GM21526 (cell line): ENCODE measurements around the gene MACROD2.

ENCODE experiments used
- ATAC-seq: cut with Tn5 transposase; IDR thresholded peaks from one replicate; pipeline ENCODE4 v1.9.1; 2021; ENCODE audit warnings: moderate library complexity; ENCODE audit not compliant: unreplicated experiment, low FRiP score

Gene MACROD2

DNA sequence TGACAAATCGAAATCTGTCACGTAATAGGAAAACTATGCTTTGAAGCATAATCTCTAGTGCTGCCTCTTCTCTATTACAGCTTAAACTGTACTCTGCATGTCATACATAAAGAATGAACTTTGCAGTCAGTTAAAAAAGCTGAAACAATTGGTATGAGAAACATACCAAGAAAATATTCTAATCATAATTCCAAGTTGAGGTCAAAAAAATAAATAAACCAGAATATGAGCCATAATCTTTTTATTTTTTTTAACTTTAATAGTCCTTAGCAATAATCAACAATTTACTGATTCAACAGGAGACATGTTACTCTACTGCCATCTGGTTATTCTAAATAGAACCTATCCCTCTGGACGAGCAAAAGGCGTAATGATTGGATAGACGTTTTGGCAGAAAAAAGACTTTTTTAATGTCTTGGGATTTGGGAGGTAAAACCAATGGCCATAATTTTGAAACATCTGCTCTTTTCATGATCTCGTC lies 566.5 kb downstream of the MACROD2 start:
- no peak for ATAC-seq

DNA sequence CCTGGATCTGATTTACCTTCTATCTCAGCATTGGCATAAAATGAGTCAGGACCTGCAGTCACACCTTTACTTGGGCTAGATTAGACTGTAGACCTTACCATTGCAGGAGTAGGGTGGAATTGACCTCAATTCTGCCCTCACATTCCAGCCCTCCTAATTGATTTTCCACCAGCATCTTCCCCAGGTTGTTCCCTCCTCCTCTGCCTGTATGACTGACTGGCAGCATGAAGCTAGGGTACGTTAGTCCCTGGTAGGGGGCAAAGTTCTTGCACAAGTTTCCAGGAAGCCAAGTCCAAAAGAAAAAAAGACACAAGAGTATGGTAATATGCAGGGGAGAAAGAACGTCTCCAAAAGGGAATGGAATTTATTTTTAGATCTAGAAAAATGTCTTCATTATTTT lies 567.7 kb downstream of the MACROD2 start:
- ATAC-seq = no peak

DNA sequence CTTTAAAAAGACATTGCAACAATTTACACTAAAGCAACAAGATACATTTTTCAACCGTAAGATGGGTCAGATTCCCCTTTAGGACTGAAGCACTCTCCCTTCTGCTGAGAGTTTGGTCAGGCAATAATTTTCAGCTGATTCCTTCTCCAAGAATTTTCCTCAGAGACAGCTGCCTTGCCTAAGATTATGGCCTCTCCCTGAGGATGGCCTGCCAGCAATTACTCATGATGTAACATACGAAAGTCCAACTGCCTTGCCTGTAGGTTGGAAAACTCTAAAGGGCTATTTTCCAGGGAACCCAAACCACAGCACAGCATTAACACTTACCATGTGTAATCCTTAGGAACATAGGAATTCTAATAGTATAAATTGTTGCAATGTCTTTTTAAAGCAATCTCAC lies 571.2 kb downstream of the MACROD2 start:
- ATAC-seq = no peak

DNA sequence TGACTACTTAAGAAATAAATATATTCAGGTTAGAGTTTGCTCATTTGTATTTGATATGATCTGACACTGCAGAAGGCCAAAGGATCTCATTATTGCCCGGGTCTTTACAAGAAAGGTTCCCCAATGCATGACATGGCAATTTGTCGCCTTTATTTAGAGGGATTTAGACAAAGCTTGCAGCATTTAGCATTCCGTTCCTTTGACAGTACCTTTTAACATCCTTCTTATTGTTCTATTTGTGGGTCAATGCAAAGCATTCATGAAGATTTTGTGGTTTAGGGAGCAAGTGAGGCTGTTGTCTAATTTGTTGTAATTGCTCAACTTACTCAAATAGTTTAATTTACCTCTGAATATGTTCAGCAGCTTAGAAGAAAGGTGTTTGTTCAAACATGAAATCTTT lies 572.9 kb downstream of the MACROD2 start:
- no peak for ATAC-seq

DNA sequence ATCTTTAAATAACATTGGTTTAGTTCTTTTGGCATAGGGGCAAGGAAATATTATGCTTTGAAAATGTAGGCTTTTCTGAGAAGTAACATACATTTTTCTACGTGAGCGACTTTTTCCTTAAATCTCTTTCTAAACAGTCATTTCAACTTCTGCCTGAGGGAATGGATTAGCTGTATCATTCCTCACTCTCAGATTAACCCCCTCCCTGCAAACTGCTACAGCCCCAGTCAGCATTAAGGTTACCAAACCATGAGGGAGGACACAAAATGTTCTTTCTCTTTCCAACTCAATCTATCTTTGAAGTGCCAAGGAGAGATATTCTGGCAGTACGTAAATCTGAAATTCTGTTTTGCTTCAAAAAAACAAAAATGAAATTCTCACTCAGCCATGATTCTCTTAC lies 573.4 kb downstream of the MACROD2 start:
- ATAC-seq = no peak

DNA sequence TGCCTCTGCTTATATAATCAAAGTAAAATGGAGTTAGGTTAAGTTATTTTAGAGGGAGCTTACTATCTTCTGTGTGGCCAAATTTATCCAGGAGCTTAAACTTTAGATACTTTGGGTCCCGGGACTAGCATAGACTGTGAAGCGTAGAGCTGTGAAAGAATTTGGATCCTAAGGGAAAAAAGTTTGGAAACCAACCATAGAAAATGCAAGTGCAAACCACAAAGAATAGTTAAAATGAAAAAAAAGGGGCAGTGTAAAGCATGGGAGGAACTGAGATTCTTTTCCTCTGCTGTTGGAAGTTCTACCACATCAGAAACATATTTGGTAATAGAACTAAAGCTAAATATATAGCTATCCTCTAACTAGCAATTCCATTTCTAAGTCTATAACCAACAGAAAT lies 574.3 kb downstream of the MACROD2 start:
- ATAC-seq = no peak

DNA sequence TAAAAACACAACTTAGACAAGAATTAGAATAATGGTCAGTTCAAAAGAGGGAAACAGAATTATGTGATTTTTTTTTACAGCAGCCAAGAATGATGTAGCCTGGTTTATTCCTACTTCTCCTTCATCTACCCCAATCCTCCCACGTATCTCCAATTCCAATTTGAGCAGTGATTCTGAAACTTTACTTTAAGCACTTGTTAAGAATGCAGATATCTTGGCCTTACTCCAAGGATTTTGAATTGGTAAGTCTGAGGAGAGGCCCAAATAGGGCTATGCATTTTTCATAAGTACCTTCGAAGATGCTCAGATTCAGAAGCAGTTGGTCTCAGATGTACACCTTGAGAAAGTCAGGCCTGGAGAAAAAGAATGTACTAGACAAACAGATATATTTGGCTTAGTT lies 575.5 kb downstream of the MACROD2 start:
- no peak for ATAC-seq

DNA sequence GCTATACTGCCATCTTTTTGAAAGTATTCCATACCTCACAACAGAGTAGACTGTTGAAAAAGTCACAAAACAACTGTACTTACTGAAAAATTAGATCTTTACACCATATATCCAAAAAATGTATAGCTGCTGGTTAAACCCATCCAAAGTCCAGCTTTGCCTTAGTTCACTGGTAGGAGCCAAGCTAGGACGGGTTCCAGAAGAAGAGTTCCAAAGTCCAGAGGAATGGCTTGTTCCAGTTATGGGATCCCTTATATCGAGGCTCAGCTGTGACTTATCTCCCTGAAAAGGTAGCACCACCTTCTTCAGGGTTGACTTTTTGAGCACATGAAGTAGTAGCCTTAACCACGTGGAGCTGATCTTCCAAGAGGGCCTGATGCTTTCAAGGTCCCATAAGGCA lies 578.4 kb downstream of the MACROD2 start:
- ATAC-seq = no peak

DNA sequence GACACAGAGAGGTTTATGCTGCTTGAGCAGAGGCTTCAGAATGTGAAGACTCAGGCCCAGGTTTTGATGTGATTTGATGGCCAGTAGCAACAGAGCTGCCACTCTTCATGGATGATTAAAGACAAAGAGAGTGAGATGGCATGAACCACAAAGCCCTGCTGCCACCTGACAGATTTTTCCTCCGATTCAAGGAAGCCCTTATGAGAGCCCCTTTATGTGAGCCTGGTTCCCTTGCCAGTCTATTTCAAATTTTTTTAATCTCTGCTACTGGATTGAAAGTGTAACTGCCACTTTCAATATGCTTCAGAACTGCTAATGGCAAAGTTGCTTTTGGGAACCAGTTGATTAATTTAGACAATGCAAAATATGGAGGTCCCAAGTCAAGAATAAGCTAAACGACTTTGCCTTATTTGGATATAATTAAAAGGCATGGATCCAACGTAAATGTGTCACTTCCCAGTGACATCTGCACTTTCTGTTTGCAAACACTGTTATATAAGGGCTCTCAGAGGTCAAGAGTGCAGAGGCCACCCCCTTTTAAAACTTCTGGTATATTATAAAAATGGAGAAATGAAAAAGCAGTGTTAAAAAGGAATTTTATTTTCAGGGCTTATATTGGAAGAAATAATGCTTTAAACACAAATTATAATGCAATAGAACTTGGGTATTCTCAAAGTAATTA lies 581.0 kb downstream of the MACROD2 start:
- ATAC-seq = no peak

DNA sequence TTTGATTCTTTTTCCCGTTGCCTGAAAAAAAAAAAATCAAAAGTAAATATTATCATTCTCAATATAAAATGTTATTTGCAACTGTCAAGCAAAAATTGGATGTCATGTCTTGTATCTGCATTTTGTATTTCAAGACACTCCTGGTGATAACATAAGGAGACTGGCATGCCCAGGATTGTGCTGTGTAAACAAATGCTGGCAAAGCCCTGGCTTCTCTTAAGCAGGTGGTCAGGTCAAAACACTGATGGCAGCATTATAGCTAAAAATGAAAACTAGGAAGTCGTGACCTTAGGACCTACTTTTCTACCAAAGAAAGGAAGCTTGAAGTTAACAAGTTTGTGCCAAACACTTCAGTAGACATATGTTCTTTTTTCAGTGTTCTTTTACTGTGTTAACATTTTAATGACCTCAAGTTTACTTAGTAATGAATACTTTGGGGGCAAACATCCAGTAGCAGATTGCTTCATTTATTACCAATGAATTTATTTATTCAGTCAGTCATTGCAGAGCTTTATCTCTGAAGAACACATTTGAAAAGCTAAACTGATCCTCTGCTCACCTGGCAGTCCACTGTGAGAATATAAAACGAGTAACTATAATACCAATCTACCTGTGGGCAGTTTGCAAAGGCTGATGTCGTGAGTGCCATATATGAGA lies 585.2 kb downstream of the MACROD2 start:
- ATAC-seq = no peak

DNA sequence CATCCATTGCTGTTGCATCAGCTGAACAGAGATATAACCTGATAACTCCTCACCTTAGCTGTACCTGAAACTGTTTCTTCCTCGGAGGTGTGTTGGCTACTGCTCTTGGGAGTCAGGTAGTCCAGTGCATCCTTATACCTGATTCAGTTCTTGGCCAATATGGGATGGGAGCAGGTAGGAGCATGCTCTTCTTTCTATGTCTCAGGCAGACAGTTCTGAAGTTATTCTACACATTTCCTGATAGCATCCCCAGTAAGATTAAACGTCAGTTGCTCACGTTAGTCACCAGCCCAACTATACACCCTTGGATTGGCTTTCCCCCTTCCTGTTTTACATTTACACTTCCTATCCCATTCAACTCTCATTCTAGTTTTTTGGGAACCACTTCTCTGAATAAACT lies 586.4 kb downstream of the MACROD2 start:
- no peak for ATAC-seq

DNA sequence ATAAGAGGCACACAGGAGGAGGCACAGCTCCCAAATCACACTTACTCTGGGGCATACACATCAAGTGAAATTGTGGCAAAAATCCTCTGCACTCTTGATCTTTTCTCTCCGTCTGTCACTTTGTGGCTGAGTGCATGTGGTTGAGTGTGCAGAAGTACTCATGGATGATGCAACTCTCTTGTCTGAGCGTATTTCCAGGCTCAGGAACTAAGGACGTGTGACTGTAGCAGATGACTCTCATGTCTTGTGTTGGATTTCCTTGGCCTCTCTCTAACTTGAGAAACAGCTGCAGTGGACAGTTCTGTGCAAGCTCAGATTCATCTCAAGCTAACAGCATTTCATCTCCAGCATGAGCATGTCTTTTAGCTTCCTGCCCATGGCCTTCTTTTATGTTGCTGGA lies 587.5 kb downstream of the MACROD2 start:
- ATAC-seq = no peak

DNA sequence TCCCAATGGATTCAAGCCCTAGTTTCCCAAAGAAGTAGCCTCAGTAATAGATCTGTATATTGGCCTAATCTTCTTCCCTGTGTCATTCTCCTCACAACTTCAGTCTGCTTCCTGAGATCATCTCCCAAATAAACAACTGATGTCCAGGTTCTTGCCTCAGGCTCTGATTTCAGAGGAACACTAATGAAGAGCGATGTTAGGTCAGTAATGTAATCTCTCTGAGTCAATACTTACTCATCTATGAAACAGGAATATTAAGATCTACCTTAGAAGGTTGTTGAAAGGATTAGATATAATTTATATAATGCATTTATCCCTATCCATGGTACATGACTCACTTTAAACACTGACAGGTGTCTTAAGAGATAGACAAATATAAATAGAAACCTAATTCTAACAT lies 588.1 kb downstream of the MACROD2 start:
- no peak for ATAC-seq

DNA sequence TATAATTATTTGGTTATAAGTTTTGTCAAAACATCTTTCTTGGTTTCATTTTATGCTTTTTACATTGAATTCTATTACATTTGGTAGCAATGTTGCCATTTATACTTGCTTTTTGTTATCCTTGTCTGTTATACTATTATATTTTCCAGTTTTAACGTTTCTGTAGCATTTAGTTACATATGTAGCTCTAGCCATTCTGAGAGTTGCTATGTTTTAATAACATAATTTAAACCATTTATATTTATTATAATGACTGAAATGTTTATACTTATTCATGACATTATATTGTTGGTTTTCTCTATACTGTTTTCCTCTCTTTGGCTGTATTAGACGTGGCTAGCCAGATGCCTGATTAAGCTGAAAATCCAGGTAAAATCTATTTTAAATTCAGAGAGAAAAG lies 594.1 kb downstream of the MACROD2 start:
- no peak for ATAC-seq

DNA sequence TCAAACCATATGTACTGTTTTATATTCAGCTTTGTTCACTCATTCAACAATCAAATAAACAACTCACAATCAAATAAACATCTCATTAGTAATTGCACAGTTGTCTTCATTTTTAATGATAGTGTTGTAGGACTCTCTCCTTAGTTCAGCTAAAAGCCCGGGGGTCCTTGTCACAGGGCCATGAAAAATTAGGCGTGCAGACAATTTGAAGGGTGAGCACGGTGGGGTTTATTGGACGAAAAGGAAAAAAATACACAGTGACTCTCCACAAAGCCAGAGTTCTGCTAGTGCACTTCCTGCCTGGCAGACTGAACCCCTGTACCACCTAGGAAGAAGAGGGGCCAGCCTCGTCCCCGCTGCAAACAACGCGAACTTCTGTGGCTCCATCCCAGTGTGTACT lies 599.7 kb downstream of the MACROD2 start:
- ATAC-seq = no peak

DNA sequence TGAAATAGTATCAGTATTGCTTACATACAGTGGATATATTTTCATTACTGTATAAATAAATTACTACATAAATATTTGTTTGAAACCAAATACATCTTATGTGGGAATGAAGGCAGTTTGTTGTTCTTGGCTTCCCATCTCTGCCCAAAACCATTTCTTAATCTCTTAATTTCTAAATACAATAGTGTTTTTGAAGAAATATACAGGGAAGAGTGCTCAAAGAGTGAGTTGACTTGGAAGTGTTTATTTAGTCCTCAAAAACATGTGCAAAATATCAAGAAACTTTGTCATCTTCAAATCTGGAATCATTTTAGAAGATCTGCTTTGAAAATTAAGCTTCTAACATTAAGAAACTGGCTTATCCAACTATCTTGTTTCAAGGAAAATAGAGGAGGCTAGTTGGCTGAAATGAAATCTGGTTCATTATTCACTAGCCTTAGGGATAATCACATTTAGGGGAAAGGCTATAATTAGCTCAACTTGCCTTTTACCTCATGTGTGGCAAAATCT lies 601.9 kb downstream of the MACROD2 start:
- ATAC-seq = no peak

DNA sequence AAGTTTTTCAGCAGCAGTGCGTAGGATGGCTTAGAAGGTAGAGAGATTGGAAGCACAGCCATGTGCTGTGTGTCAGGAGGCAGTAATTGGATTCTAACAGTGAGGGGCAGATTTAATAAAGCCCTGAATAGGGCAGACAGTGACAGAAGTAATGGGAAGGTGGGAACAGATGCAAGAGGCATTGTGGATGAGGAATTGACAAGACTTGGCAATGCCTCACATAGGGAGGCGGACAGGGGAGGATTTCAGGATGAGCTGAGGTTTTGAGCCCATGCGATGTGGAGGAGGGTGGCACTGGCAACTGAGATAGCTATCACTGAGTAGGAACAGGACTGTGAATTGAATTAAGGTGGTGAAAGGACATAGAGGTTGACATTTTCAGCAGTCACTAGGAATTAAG lies 604.3 kb downstream of the MACROD2 start:
- no peak for ATAC-seq

DNA sequence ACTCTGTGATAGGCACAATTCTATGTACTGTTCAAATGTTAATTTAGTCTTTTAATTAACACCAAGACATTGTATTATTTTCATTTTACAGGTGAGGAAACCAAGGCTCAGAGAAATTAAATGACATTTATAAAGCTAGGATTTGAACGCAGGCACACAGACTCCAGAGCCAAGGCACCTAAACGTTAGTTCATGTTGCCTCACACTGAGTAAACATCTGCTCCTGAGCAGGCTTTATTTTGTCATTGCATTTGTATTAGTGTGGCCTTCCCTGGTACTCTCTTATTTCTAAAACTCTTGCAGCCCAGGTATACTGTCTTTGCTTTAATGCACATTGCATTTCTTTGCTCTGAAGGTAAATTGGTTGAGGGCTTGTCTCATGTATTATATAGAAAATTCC lies 605.2 kb downstream of the MACROD2 start:
- no peak for ATAC-seq

DNA sequence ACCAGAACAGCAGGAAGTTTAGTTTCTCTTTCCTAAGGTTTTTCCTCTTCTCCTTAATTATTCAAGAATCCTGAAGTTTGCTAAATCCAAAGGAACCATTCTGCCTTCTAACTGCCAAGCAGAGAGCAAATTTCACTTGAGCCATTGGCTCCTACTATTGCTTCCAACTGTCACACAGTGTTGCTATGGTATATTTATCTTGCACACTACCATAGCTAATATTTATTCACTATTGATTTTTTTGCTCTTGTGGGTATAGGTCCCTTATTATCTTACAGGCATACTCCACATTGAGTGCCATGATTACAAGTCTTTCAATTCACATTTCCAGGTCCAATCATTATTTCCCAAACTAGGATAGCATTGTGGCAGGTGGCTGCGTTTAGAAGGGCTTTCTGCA lies 608.8 kb downstream of the MACROD2 start:
- no peak for ATAC-seq

DNA sequence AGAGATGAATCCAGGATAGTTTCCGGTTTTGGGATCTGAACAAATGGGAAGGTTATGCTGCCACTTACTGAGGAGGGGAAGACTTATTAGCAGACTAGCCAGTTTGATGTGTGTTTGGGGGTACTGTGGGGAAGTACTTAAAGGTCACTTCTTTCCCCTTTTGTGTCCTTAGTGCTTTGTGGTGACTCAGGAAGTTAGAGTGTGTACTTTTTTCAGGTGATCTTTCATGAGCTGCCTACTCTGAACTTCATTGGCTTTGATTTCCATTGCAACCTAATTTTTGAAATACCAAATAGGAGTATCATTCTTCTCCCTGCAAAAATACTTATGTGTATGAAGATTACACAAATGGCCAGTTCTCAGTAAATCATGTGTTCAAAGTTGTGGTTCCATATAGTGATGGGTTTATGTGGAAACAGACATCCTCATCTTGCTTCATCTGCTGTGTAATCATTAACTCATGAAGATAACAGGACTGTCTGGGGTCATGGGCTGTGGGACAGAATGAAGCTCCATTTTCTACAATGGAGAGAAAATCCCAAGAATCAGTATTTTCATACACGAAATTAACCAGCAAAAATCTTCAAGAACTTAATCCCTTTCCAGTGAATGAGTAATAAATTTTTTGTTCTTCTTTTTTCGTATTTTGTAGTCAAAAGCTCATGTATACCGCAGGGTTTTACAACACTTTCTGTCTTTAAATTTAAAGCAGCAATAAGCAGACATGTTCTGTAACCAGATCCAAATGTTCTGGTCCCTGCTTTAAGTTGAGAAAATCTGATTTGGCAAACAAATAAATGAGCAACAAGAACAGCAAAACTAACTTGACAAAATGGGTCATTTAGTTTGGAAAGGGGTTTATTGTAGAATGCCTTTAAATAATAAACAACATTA lies 614.3 kb downstream of the MACROD2 start:
- no peak for ATAC-seq

DNA sequence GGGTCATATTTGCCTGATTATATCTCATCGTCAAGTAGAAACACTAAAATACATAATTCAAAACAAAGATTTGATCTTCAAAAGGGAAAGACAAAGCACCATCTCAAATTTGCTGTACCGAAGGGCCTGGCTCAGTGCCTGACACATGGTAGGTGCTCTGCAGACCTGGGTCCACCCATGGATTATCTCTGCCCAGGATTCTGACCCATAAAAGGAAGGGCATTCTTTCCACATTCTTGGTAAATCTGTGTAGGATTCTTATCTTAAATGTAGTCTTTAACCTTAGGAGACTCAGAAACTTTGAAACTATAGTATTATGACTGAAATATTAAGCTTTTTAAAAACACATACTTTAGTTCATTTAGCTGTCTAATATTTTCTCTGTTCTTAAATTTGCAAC lies 616.2 kb downstream of the MACROD2 start:
- no peak for ATAC-seq
